CD14-positive monocyte (primary cell): ENCODE results near the gene TRIM7. TPM values are rescaled to one million over a fixed set of nuclear protein-coding genes. Genes with fewer than 3 reads are reported as not detected.

Experiments
- DNase-seq, 3 donors: peaks; one replicate each; pipeline ENCODE4 v3.0.0-alpha.2; 2011 to 2022
- H2AFZ ChIP-seq: 2 replicates; pipeline ENCODE4 v1.6.0; 2012; ENCODE audit warnings: mild to moderate bottlenecking, low read depth, low read length, inconsistent platforms; ENCODE audit not compliant: insufficient read depth, poor library complexity, severe bottlenecking
- H3K27ac ChIP-seq, 2 donors: 1 replicate in 1 of 2; 2 replicates in 1 of 2; pipeline ENCODE4 v1.5.1; 2012 to 2013; ENCODE audit warnings: low read length in 2 of 2, control low read depth in 1 of 2, inconsistent platforms in 1 of 2, low read depth in 1 of 2, mild to moderate bottlenecking in 1 of 2
- H3K27me3 ChIP-seq, 2 donors: one replicate each; pipeline versions ENCODE4 v1.6.0 to v1.6.1; 2011 to 2013; ENCODE audit warnings: low read length in 2 of 2; ENCODE audit not compliant: control insufficient read depth in 2 of 2, insufficient read depth in 2 of 2
- H3K36me3 ChIP-seq, 2 donors: replicated peaks in 1 of 2; 1 replicate in 1 of 2; 2 replicates in 1 of 2; pipeline versions ENCODE4 v1.5.1 to v1.6.1; 2012 to 2013; ENCODE audit warnings: low read length in 2 of 2, control low read depth in 1 of 2, inconsistent platforms in 1 of 2, mild to moderate bottlenecking in 1 of 2; ENCODE audit not compliant: insufficient read depth in 2 of 2, control insufficient read depth in 1 of 2
- H3K4me1 ChIP-seq, 2 donors: 1 replicate in 1 of 2; 2 replicates in 1 of 2; pipeline versions ENCODE4 v1.5.1 to v1.6.1; 2012 to 2013; ENCODE audit warnings: low read length in 2 of 2, control low read depth in 1 of 2, inconsistent platforms in 1 of 2, mild to moderate bottlenecking in 1 of 2, moderate library complexity in 1 of 2; ENCODE audit not compliant: insufficient read depth in 2 of 2, control insufficient read depth in 1 of 2
- H3K4me2 ChIP-seq: replicated peaks from 2 replicates; pipeline ENCODE3; 2012; ENCODE audit warnings: low read length, moderate library complexity, mild to moderate bottlenecking; ENCODE audit not compliant: poor library complexity, severe bottlenecking; ENCODE audit errors: extremely low read depth
- H3K4me3 ChIP-seq, 3 experiments: fragments of 200-600 bp in 1 of 3; sonication (generic) in 1 of 3; replicated peaks in 1 of 3; 1 replicate in 2 of 3; 2 replicates in 1 of 3; pipeline ENCODE4 v1.5.1; 2011 to 2013; ENCODE audit warnings: low read length in 3 of 3, mild to moderate bottlenecking in 3 of 3, control low read depth in 2 of 3, low read depth in 2 of 3, inconsistent platforms in 1 of 3, moderate library complexity in 1 of 3
- H3K79me2 ChIP-seq: 2 replicates; pipeline ENCODE4 v1.6.0; 2012; ENCODE audit warnings: mild to moderate bottlenecking, control low read depth, inconsistent platforms, low read length, moderate library complexity; ENCODE audit not compliant: insufficient read depth
- H3K9ac ChIP-seq: 2 replicates; pipeline ENCODE4 v1.6.0; 2017; ENCODE audit warnings: low read length, mild to moderate bottlenecking; ENCODE audit not compliant: insufficient read depth, poor library complexity, severe bottlenecking
- H3K9me3 ChIP-seq, 2 donors: replicated peaks in 1 of 2; 1 replicate in 1 of 2; 2 replicates in 1 of 2; pipeline versions ENCODE4 v1.5.1 to v1.6.1; 2012 to 2013; ENCODE audit warnings: low read length in 2 of 2, control low read depth in 1 of 2; ENCODE audit not compliant: control insufficient read depth in 1 of 2, insufficient read depth in 1 of 2
- H4K20me1 ChIP-seq: 2 replicates; pipeline ENCODE4 v1.6.0; 2012; ENCODE audit warnings: mild to moderate bottlenecking, low read length, control low read depth, moderate library complexity; ENCODE audit not compliant: insufficient read depth
- H3K27ac Mint-ChIP-seq, 7 donors: one replicate each; pipeline ENCODE4 v1.8.0; 2020; ENCODE audit warnings: mild to moderate bottlenecking in 7 of 7, mixed read lengths in 7 of 7, moderate library complexity in 6 of 7, inconsistent platforms in 2 of 7
- H3K27me3 Mint-ChIP-seq, 3 donors: one replicate each; pipeline ENCODE4 v1.8.0; 2021 to 2022; ENCODE audit warnings: low read depth in 3 of 3, mild to moderate bottlenecking in 3 of 3, mixed read lengths in 3 of 3, moderate library complexity in 3 of 3, inconsistent platforms in 1 of 3
- H3K36me3 Mint-ChIP-seq, 2 donors: one replicate each; pipeline ENCODE4 v1.8.0; 2020; ENCODE audit warnings: mixed read lengths in 2 of 2, inconsistent platforms in 1 of 2, mild to moderate bottlenecking in 1 of 2
- H3K4me1 Mint-ChIP-seq: one replicate; pipeline ENCODE4 v1.8.0; 2020; ENCODE audit warnings: mild to moderate bottlenecking, mixed read lengths
- H3K4me3 Mint-ChIP-seq, 2 donors: one replicate each; pipeline ENCODE4 v1.8.0; 2020; ENCODE audit warnings: mild to moderate bottlenecking in 2 of 2, mixed read lengths in 2 of 2, moderate library complexity in 1 of 2
- H3K9me3 Mint-ChIP-seq, 7 donors: one replicate each; pipeline ENCODE4 v1.8.0; 2020 to 2022; ENCODE audit warnings: mixed read lengths in 7 of 7, mild to moderate bottlenecking in 6 of 7, moderate library complexity in 6 of 7, inconsistent platforms in 2 of 7
- CTCF ChIP-seq: fragments of 200-600 bp; IDR thresholded peaks from one replicate; pipeline ENCODE4 v1.8.0; 2022; ENCODE audit warnings: antibody characterized with exemption, mild to moderate bottlenecking
- WGBS: methylation state at CpG from one replicate; pipeline ENCODE4 v1.1.5; 2013; ENCODE audit warnings: missing lambda C conversion rate; ENCODE audit not compliant: insufficient coverage; 5-methylcytosine and 5-hydroxymethylcytosine counted together
- intact Hi-C, 2 donors: fragments of 100-400 bp; cut with micrococcal nuclease; formaldehyde crosslinking; loops; one replicate each; pipeline versions ENCODE4 v1.15.0 to v1.15.1; 2023
- polyA plus RNA-seq, 3 donors: library from polyadenylated mRNA; depleted of rRNA in 1 of 3; unstranded in 2 of 3; stranded (reverse) in 1 of 3; fragments of 300-500 nt in 2 of 3; fragments of >200 nt in 1 of 3; fragmentation: Illumina TruSeq in 2 of 3; gene quantifications; 1 replicate in 2 of 3; 2 replicates in 1 of 3; pipeline ENCODE4 v1.2.3, GENCODE V29; 2012 to 2021

The TRIM7 gene
- polyA plus RNA-seq, 3 donors: 9.5 to 12.8 (median 10.3) TPM

DNA sequence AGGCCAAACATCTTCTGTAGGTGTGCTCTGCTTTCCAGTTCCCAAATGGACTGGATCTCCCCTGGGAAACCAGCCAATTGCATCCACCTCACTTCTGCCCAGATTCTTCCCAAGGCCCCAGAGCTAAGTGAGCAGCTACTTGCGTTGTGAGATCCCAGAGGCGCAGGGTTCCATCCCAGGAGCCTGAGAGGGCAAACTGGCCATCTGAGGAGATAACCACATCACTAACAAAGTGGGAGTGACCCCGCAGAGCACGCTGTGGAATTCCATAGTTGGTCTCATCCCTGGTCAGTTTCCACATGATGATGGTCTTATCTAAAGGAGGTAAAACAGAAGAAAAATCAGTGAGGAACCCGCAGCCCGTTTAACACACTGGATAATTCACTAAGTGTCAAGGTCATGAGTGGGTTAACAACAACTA, 37.0 kb upstream of the TRIM7 start:
- H3K4me3 Mint-ChIP-seq: peak overlapping the region; percentile 95 to 97
- 77% methylated on average over 4 of the region's 6 CpGs for WGBS
- Histone ChIP-seq H3K27ac (peak overlapping the region; percentile 90 to 95), H3K9me3 (no peaks in the 10 kb centered on the region), H3K4me1 (peaks cover 38 to 46% of the 10 kb centered on the region in 2 donors), H3K9ac (peak overlapping the region; percentile 94), H3K27me3 (no peaks in the 10 kb centered on the region), H3K4me2 (peak overlapping the region; percentile 99), H3K79me2 (peaks cover 80% of the 10 kb centered on the region), H4K20me1 (peaks cover 60% of the 10 kb centered on the region), H3K4me3 (peak overlapping the region; percentile 93 to 96 (median 93)), H2AFZ (no peak overlapping the region), H3K36me3 (peaks cover 49 to 51% of the 10 kb centered on the region in 2 donors)
- H3K9me3 Mint-ChIP-seq: peaks cover 0 to 6% (median 0%) of the 10 kb centered on the region in 7 donors
- H3K27me3 Mint-ChIP-seq: peaks cover 0 to 2% (median 0%) of the 10 kb centered on the region in 3 donors
- intact Hi-C loops: loop anchor here (2.0 to 10.0 kb wide), 2 partner anchors 19 to 747 kb away; partner anchors contain the start of genes CNOT6 (in 1 of the 2) and TRIM41 (in 1 of the 2)
- peak overlapping the region; percentile 95 to 99 (median 98) for H3K27ac Mint-ChIP-seq
- peaks cover 37% of the 10 kb centered on the region for H3K4me1 Mint-ChIP-seq
- DNase-seq: no peak
- peaks cover 52 to 58% of the 10 kb centered on the region in 2 donors for H3K36me3 Mint-ChIP-seq
- TF ChIP-seq CTCF: no peak

- Histone ChIP-seq H3K27ac (peak overlapping the region; percentile 90 to 95), H2AFZ (no peak overlapping the region), H3K9me3 (no peaks in the 10 kb centered on the region), H3K4me3 (peak overlapping the region in 1 of 3 experiments; percentile 93), H3K4me1 (peaks cover 35 to 41% of the 10 kb centered on the region in 2 donors), H4K20me1 (peaks cover 65% of the 10 kb centered on the region), H3K9ac (peak overlapping the region; percentile 94), H3K4me2 (peak overlapping the region; percentile 99), H3K79me2 (peaks cover 74% of the 10 kb centered on the region), H3K36me3 (peaks cover 55 to 57% of the 10 kb centered on the region in 2 donors), H3K27me3 (no peaks in the 10 kb centered on the region)
- H3K27ac Mint-ChIP-seq: peak overlapping the region; percentile 95 to 99 (median 98)
- H3K27me3 Mint-ChIP-seq: peaks cover 0 to 2% (median 0%) of the 10 kb centered on the region in 3 donors
- H3K9me3 Mint-ChIP-seq: peaks cover 0 to 4% (median 0%) of the 10 kb centered on the region in 7 donors
- no CpG with 5 or more reads among the region's 6 CpGs for WGBS
- peak; percentile 66 to 82 (median 76) for DNase-seq
- intact Hi-C loops: loop anchor here in 1 of 2 donors (10.0 kb wide), 1 partner anchor 747 kb away; the partner anchor contains the start of gene CNOT6
- peaks cover 36% of the 10 kb centered on the region for H3K4me1 Mint-ChIP-seq
- TF ChIP-seq CTCF: peak; percentile 5
- peaks cover 57 to 63% of the 10 kb centered on the region in 2 donors for H3K36me3 Mint-ChIP-seq
- peak overlapping the region; percentile 95 to 97 for H3K4me3 Mint-ChIP-seq
Measured at GRCh38 chr5:181241393-181241975, 36.5 kb upstream of the TRIM7 start.
